ENCODE results near the gene FAAH2.

GRCh38 chrX:57453901-57454300, 167.4 kb downstream of the FAAH2 start:
- no peak for TF ChIP-seq CTCF (IDR thresholded peaks at IDR 0.05; ENCODE audit: poor library complexity, severe bottlenecking)
- TF ChIP-seq EP300 (conservative IDR thresholded peaks at IDR 0.05; ENCODE audit: poor library complexity, severe bottlenecking): no peak
- TF ChIP-seq MXI1 (conservative IDR thresholded peaks at IDR 0.05; ENCODE audit: poor library complexity, severe bottlenecking): no peak
- TF ChIP-seq EZH2 (IDR thresholded peaks at IDR 0.05; ENCODE audit: borderline replicate concordance, insufficient read depth, low read length, poor library complexity, severe bottlenecking): no peak
- TF ChIP-seq RAD21 (conservative IDR thresholded peaks at IDR 0.05): no peak
- TF ChIP-seq SMC3 (conservative IDR thresholded peaks at IDR 0.05; ENCODE audit: poor library complexity): no peak
- TF ChIP-seq POLR2AphosphoS5 (IDR thresholded peaks at IDR 0.05): no peak
- no peak for TF ChIP-seq REST (IDR thresholded peaks at IDR 0.05; ENCODE audit: borderline replicate concordance)
